Amniotic stem cell (primary cell): ENCODE measurements around the gene DRC7.
"Not testable (repeated sequence)": the region's sequence is repeated elsewhere in the genome, so short reads cannot be mapped to it uniquely, and the experiment has no call there.

Experiments used
- DNase-seq: peaks from one replicate; lab custom pipeline; 2025; lab: John Stamatoyannopoulos, UW

DRC7 gene

DNA sequence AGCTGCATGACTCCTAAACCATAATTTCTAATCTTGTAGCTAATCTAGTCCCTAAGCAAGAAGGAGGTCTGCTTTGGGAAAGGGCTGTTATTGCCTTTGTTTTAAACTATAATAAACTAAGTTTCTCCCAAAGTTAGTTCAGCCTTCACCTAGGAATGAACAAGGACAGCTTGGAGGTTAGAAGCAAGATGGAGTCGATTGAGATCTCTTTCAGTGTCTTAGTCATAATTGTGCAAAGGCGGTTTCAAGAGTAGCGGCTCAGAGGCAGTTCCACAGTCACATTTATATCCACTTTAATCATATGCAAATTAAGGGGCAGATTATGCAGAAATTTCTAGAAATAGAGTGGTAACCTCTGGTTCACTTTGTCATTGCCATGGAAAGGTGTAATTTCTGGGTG is 17.4 kb downstream of the DRC7 start:
- no peak for DNase-seq

DNA sequence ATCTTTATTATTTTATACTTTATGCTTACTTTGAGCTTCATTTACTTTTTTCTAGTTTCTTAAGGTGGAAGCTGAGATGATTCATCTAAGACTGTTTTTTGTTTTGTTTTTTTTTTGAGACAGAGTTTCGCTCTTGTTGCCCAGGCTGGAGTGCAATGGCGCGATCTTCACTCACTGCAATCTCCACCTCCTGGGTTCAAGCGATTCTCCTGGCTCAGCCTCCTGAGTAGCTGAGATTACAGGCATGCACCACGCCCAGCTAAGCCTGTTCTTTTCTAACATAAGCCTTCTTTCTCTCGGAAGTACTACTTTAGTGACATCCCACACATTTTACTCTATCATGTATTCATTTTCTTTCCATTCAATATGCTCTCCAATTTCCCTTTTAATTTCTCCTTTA is 18.0 kb downstream of the DRC7 start:
- DNase-seq = not testable (repeated sequence)

DNA sequence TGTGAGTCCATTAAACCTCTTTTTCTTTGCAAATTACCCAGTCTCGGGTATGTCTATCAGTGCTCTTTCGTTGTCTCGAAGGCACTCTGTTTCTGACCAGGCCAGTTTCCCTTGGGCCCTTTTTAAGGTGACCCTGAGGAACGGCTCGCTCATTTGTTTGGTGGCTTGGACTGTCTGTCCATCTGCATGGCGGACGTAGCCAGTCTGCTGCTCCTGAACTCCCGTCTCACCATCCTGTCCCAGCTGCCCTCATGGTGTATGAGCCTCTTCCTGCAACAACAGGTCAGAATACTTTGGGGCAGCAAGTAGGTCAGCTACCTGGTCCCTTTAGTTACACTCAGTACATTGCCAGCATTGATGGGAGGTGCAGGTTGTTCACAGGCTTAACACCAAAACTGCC is 19.0 kb downstream of the DRC7 start:
- DNase-seq = no peak

DNA sequence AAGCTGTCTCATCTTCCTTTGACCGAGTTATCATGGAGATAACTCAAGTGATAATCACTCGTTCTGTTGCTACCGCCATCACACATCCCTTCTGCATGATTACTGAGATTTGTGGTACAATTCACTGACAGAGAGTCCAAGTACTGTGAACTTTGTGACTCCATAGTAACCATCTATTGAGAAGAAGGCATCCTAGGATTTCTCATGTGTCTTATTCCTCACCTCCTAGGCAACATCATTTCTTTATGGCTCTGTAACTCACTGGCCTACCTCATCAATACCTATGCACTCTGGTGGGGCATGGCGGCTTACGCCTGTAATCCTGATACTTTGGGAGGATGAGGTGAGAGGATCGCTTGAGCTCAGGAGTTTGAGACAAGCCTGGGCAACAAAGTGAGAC is 19.4 kb downstream of the DRC7 start:
- no peak for DNase-seq

DNA sequence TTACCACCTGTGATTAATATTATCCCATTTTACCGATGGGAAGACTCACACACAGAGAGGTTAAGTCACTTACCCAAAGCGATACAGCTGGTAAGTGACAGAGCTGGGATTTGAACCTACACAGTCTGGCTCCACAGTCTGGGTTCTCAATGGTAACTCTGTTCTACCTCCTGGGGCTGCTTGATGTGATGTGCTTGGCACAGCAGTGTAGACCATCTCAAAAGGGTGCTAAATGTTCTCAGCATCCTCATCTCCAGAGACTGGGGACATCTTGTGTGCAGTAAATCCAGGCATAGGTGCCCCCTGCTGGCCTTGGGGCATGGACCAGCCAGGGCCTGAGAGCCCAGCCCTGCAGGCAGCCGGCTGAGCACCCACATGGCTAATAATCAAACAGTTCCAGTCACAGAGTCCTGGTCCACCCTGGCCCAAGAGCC is 25.6 kb downstream of the DRC7 start:
- peak; percentile 2 for DNase-seq

DNA sequence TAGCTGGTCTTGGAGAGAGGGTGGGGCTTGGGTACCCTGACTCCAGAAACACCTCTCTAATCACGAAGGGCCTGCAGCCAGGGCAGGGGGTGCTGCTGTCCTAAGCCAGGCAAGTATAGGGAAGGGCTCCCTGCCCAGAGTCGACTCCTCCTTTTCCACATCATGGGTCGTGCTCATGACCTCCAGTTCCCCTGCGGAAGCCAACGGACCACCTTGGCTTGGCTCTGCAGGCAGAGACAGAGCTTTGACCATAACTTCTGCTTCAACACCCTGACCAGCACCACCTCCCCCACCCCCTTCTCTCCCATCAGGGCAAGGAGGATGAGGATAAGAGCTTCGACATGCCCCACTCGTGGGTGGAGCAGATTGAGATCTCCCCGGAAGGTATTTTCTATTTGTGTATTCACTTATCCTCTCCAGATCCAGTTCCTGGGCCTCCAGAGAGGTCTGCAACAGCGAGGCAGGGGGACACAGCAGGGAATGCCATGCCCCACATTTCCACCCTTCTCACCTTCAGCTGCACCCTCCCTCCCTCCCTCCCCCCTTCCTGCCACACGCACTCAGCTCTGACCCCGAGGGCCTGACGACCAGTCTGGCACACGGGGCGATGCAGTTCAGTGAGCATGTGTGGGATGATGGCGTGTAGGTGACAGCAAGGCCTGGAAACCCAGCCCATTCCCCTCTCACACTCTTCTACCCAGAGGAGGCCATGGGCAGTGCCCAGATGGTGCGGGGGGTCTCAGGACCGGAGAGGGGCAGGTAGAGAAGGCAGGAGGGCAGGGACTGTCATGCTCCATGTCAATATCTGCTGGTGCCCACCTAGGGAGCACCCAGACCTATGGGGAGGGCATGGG is 27.0 kb downstream of the DRC7 start:
- DNase-seq = no peak

DNA sequence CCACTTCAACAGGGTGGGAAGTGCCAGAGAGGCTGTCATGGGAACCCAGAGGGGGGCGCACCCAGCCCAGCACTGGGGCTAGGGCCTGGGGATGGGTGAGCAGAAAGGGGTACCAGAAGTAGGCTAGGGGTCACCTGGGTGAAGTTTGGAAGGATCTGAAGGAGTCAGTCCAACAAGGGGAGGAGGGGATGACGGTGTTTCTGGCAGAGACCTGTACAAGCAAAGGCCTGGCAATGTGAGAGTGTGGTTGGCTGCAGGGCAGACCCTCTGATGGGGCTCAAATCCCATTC is 27.5 kb downstream of the DRC7 start:
- no peak for DNase-seq

DNA sequence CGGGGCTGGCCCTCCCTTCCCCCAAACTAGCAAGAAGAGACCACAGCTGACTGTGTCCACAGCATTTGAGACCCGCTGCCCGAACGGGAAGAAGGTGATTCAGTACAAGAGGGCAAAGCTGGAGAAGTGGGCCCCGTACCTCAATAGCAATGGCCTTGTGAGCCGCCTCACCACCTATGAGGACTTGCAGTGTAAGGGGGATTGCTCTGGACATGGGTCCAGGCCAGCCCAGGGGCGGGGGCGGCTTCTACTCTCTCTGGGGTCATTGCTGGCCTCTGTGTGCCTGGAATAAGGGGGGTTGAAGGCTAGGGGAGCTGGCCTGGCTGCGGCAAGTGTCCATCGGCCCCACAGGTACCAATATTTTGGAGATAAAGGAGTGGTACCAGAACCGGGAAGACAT is 28.0 kb downstream of the DRC7 start:
- DNase-seq = no peak

DNA sequence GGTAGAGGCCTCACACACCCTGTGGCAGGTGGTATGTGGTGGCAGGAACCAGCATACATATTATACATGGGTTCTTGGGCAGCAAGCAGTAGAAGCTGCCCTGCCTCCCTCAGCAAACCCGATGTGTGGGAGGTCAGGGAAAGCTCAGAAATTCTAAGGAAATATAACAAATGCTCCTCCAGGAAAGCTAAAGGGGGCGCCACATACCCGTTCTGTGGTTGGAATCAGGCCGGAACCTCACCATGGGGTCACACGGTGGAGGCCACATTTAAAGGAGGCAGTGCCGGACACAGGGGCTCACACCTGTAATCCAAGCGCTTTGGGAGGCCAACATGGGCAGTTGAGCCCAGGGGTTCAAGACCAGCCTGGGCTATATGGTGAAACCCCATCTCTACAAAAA is 28.6 kb downstream of the DRC7 start:
- DNase-seq = no peak

DNA sequence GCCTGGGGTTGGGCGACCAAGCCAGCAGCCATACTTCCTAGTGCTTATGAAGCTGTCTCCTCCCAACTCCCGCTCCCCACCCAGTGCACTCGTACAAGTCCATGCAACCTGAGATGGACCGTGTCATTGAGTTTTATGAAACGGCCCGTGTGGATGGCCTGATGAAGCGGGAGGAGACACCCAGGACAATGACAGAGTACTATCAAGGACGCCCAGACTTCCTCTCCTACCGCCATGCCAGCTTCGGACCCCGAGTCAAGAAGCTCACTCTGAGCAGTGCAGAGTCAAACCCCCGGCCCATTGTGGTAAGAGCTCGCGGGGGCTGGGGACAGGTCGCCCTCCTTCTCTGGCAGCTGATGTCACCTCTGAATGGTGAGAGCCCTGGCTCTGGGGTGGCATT is 29.9 kb downstream of the DRC7 start:
- no peak for DNase-seq

DNA sequence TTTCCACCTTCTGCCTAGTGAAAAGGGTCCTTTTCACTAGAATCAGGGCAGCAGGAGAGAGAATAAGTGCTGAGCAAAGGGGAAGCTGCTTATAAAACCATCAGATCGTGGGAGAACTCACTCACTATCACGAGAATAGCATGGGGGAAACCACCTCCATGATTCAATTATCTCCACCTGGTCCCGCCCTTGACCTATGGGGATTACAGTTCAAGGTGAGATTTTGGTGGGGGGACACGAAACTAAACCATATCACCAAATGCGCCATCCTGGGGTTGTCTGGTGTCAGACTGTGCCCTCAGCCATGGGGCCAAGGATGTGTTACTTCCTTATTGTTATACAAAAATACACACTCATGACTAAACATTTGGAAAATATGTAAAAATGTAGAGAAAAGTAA is 30.5 kb downstream of the DRC7 start:
- no peak for DNase-seq

DNA sequence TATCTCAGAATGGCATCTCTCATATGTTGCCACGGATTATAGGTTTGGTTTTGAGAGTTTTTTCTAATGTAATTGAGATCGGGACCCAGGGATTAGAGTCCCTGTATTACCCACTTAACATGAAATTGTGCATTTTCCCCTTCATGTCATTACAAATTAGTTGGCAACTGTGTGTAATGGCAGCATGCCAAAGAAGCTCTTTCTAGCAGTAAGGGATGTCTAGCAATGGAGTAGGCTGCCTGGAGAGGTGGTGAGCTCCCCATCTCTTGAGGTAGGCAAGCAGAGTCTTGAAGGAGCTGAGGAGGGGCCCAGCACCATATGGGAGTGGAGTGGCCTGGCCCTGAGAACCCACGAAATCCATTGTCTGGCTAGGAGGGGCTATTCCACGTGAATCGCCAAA is 30.9 kb downstream of the DRC7 start:
- DNase-seq = no peak

DNA sequence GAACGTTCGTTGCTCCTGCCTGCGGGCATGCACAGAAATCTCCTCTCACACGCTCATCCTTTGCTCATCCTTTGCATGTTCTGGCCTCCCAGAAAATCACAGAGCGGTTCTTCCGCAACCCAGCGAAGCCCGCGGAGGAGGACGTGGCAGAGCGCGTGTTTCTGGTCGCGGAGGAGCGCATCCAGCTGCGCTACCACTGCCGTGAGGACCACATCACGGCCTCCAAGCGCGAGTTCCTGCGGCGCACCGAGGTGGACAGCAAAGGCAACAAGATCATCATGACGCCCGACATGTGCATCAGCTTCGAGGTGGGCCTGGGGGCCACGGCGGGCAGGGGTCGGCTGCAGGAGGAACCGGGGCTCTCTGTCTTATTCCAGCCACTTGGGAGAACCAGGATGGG is 31.4 kb downstream of the DRC7 start:
- DNase-seq = no peak

DNA sequence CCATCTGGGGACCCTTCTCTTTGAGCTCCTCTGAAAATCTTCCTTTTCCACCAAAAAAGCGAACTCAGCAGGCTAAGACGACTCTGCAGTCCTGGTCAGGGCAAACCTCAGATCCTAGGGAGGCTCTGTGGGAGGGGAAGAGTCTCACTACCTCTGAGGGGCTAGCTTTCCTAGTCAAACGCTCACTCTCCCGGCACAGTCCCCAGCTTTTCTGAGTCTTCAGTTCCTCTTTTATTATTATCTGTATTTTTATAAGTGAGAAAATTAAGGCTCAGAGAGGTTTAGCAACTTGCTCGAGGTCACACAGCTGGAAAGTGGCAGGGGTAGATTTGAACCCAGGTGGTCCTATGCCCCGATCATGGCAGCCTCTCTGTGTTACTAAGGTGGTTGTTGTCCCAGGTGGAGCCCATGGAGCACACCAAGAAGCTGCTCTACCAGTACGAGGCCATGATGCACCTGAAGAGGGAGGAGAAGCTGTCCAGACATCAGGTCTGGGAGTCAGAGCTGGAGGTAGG is 31.9 kb downstream of the DRC7 start:
- DNase-seq = no peak

DNA sequence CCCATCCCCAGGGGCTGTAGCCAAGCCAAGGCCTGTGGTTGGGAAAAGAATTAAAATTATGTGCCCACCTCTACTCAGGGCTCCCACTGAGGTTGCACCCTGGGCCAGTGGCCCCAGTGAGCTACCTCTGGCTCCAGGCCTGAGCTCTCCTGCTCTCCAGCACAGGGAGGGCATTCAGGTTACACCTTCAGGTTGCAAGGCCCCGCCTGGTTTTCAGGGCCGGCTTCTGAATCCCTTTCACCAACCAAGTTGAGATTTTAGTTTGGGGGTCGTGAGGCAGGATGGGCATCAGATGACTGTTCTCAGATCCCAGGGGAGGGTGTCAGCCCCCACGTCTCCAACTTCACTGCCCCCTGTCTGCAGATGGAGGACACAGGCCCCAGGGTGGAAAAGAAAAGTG is 33.0 kb downstream of the DRC7 start:
- DNase-seq = no peak

DNA sequence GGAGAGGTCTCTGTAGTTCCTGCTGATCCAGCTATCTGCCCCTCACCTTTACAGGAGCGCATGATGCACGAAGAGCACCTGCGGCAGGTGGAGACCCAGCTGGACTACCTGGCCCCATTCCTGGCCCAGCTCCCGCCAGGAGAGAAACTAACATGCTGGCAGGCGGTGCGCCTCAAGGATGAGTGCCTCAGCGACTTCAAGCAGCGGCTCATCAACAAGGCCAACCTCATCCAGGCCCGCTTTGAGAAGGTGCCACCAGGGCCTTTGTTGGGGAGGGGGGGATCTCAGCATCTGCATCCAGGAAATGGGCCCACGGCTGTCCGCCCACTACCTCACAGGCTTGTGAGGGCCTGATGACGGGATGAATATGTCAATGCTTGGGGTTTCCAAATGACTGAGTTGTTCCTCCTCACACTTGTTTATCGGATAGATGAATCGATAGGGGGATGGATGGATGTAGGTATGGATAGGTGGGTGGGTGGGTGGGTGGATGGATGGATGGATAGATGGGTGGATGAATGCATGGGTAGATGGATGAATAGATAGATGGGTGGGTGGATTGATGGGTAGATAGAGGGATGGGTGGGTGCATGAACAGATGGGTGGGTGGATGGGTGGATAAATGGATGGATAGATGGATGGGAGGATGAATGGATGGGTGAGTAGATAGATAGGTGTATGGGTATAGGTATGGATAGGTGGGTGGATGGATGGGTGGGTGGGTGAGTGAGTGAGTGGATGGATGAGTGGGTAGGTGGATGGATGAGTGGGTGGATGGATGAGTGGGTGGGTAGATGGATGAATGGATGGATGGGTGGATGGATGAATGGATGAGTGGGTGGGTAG is 34.0 kb downstream of the DRC7 start:
- DNase-seq = no peak

DNA sequence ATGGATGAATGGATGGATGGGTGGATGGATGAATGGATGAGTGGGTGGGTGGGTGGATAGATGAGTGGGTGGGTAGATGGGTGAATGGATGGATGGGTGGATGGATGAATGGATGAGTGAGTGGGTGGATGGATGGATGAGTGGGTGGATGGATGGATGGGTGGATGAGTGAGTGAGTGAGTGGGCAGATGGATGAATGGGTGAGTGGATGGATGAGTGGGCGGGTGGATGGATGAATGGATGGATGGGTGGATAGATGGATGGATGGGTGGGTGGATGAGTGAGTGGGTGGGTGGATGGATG is 34.5 kb downstream of the DRC7 start:
- DNase-seq = no peak

DNA sequence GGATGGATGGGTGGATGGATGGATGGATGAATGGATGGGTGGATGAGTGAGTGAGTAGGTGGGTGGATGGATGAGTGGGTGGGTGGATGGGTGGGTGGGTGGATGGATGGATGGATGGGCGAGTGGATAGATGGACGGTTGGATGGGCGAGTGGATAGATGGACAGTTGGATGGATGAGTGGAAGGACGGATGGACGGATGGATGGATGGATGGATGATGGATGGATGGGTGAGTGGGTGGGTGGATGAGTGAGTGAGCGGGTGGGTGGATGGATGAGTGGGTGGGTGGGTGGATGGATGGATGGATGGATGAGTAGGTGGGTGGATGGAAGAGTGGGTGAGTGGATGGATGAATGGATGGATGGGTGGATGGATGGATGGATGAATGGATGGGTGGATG is 35.2 kb downstream of the DRC7 start:
- not testable (repeated sequence) for DNase-seq

DNA sequence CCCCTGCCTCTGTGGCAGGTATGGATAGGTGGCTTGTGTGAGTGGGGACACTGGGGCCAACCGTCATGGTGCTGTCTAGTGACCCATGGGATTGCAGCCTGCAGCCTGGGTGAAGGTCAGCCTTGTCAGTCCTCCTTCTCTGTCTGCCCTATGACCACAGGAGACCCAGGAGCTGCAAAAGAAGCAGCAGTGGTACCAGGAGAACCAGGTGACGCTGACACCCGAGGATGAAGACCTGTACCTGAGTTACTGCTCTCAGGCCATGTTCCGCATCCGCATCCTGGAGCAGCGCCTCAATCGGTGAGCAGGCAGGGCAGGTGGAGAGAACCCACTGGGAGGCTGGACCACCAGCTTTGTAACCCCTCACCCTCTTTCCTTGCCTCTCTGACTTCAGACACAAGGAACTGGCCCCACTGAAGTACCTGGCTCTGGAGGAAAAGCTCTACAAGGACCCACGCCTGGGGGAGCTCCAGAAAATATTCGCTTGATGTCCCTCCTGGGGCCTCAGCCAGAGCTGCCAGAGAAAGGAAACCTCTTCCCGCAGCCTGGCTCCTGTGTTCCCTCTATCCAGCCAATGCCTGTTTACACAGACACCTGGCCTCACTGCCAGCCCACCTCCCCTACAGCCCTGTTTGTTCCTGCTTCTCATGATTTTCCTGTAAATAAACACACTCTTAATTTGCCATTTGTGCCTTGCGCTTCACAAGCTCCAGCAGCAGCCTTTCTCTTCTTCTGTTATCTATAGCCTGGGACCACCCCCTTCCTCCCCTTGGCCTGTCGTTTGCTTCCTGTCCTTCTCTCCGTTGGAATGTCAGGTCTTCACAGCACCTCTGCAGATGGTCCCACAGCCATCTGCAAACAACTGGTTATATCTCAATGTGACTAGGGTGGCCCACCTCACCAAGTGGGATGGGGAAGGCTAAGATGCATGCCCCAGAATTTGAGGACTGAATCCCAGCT is 36.4 kb downstream of the DRC7 start:
- no peak for DNase-seq

DNA sequence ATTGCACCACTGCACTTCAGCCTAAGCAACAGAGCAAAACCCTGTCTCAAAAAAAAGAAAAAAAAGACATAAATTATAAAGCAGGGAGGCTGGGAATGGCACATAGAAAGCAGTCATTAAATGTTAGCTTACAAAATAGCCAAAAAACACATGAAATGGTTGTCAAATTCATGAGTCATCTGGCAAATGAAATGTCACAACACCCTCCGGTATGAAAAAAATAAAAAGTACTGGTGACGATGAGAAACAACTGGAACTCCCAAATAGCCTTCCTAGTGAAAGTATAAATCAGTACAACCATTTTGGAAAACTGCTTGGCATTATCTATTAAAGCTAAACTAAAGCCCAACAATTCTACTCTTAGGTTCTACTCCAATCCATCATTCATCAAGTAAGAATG is 37.4 kb downstream of the DRC7 start:
- no peak for DNase-seq

DNA sequence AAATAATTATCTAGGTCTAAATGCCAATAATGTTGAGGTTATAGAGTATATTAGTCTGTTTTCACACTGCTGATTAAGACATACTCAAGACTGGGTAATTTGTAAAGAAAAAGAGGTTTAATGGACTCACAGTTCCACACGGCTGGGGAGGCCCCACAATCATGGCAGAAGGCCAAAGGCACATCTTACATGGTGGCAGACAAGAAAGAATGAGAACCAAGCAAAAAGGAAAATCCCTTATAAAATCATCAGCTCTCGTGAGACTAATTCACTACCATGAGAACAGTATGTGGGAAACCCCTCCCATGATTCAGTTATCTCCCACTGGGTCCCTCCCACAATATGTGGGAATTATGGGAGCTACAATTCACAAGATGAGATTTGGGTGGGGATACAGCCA is 38.1 kb downstream of the DRC7 start:
- no peak for DNase-seq

DNA sequence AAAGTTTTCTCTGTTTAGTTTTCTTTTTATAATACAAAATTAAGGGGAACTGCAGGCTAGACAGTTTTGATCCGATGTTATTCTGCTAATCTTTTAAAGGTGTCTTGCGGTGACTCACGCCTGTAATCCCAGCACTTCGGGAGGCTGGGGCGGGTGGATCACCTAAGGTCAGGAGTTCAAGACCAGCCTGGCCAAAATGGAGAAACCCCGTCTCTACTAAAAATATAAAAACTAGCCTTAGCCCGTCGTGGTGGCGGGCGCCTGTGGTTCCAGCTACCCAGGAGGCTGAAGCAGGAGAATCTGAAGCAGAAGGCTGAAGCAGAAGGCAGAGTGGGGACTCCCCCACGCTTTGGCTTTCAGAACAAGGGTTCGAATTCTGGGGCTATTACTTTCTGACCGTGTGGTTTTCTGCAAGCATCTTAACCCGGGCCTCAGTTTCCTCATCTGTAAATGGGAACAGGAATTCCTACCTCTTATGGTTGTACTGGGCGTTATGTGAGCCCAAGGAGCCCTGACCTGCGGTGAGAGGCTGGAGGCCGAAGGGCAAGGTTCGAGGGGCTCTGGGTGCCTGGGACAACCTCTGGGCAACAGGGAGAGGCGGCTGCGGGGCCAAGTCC is 39.8 kb downstream of the DRC7 start:
- DNase-seq = no peak
